Islet of Langerhans (tissue), 1 donor: Measurements from ENCODE around the gene ADARB1.

Source experiments
- FAIRE-seq: peaks from one replicate; lab custom pipeline; 2011; peaks lifted over from hg19 to GRCh38; lab: Jason Lieb, UNC

The ADARB1 gene

GRCh38 chr21:45039317-45040156 is 34.8 kb upstream of the ADARB1 start:
- FAIRE-seq = no peak

GRCh38 chr21:45040157-45040711 is 34.1 kb upstream of the ADARB1 start:
- no peak for FAIRE-seq

DNA sequence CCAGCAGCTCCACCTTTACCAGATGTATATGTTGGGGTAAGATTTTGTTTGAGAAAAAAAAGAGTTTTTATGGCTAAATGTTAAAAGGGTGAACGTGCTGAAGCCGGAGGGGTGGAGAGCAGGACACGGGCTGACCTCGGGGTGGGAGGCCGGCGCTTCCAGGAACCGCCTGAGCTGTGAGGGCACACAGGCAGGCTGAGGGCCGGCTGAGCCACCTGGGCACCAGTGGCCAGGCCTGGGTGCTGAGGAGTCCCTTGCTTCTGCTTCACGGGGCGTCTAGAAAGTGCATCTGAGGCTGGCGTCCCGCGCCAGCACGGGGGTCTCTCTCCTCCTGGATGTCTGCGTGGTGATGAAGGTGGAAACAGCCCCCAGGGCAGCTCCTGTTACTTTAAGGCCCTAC is 33.6 kb upstream of the ADARB1 start:
- no peak for FAIRE-seq

GRCh38 chr21:45041351-45041805 is 33.0 kb upstream of the ADARB1 start:
- FAIRE-seq = no peak

GRCh38 chr21:45041984-45042663 is 32.3 kb upstream of the ADARB1 start:
- FAIRE-seq = no peak

- FAIRE-seq = no peak
Measured at GRCh38 chr21:45042664-45043161, 31.7 kb upstream of the ADARB1 start.

DNA sequence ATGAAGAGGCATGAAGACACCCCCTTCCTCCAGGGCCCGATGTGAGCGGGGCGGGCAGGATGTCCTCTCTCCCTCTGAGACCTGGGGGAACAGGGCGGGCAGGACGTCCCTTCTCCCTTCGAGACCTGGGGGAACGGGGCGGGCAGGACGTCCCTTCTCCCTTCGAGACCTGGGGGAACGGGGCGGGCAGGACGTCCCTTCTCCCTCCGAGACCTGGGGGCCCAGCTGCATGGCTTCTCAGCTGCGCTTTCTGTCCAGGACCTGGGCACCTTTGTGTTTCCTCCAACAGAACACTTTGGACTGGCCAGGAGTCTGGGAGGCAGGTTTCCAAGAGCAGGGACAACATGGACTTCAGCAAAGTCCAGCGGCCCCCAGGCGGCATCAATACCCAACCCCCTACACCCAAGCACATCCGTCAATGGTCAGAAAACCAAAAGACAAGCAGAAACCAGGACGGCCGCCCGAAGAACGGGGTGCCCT is 30.8 kb upstream of the ADARB1 start:
- no peak for FAIRE-seq

DNA sequence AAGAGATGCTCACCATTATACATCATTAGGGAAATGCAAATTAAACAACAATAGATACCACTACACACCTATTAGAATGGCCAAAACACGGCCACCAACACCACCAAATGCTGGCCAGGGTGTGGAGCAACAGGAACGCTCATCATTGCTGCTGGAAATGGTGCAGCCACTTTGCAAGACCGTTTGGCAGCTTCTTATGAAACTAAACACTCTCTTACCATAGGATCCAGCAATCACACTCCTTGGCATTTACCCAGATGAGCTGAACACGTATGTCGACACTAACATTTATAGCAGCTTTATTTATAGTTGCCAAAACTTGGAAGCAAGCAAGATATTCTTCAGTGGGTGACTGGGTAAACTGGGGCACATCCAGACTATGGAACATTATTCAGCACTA is 28.9 kb upstream of the ADARB1 start:
- no peak for FAIRE-seq

GRCh38 chr21:45047257-45047656 is 27.1 kb upstream of the ADARB1 start:
- FAIRE-seq = no peak

GRCh38 chr21:45048026-45048698 is 26.2 kb upstream of the ADARB1 start:
- FAIRE-seq = no peak

DNA sequence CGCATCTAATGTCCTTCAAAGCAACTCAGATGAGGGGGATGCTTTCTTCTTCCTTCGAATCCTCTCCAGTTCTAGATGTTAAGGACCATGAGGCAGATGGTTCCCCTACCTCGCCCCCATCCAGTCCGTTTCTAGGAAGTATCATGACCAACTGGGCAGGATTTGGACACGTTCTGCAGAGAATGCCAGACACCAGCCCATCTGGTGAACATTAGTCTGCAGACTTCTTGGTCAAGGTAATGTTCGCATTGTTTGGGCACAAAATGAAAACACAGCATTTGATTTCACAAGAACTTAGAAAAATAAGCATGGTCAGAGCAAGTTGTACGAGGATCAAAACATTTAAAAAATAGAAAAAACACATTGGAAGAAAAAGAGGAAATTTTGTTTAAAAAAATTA is 25.4 kb upstream of the ADARB1 start:
- no peak for FAIRE-seq

DNA sequence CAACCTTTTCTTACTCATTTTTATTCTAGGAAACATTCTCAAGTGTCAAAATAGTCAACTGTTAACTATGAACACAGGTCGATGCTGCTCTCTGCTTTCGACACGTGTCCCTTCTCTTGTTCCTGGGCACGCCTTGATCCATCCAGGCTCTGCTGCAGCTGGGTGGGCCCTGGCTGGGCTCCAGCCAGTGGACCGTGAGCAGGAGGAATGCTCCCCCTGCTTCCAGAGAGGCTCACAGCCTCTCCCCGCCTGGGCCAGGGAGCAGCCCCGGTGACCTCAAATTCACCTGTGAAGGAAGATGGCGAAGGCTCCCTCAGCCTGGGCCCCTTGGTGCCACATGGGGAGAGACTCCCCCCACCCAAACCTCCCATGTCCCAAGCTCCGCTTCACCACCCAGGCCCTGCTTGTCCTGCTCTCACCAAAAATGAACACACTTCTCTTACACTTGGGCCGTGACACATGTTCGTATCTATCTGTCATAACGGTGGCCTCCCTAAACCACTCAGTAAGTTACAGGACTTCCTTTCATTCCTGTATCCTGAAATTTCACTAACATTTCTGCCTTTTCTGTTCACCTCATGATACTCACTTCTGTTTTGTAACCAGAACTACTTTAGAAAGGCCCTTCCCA is 24.6 kb upstream of the ADARB1 start:
- no peak for FAIRE-seq

DNA sequence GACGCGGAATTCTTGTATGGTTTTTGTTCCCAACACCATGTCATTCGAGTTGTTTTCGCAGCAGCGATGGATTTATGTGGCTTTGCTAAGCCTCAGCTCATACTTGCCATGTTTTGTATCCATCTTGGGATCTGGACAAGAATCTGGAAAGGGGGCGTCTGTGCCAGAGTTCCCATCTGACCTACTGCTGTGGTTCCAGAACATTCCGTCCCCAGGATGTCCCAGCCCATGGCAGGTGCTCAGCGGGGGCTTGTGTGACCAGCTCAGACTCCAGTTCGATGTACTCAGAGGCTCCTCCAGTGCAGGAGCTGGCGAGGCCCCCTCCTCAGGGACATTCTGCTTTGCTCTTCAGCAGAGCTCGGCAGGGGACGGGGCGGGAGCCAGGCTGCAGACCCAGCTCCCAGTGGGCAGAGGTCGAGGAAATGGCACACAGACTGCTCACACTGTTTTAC is 24.0 kb upstream of the ADARB1 start:
- FAIRE-seq = no peak

GRCh38 chr21:45050797-45051489 is 23.4 kb upstream of the ADARB1 start:
- no peak for FAIRE-seq

- no peak for FAIRE-seq
Measured at GRCh38 chr21:45051580-45052434, 22.6 kb upstream of the ADARB1 start.

- no peak for FAIRE-seq
Measured at GRCh38 chr21:45052960-45053359, 21.4 kb upstream of the ADARB1 start.

GRCh38 chr21:45053561-45054226 is 20.7 kb upstream of the ADARB1 start:
- FAIRE-seq = no peak

DNA sequence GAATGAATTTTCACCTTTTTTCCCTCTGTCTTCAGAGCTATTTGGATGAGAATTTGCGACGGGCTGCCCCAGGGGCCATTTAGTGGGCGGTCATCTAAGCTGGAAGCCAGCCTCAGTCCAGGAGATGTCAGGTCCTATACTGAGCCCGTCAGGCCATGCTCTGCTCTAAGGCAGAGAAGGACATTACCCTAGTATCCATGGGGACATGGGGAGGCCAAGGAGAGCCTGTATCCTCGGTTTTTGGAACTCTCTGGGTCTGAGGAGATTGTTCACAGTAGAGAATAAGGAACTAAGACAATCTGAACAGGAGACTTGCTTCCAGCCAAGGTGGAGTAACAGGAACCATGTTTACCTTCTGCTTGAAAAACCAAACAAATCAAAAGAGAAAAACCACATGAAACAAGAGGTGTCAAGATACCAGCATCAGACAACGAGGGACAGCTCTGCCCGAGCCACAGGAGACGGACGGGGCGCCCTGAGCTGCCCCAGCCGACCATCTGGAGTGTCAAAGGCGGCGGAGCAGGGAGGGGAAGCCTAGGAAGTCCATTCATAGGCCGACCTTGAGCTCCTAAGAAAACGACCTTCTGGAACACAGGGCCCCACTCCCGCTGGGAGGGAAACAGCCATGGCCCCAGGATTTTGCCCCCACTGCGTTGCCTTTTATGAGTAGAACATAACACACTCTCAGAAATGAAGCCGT is 20.0 kb upstream of the ADARB1 start:
- no peak for FAIRE-seq
